Mucosa of descending colon (tissue), 3 donors: ENCODE results near the gene RPS21. TPM values are rescaled to one million over a fixed set of nuclear protein-coding genes. Genes with fewer than 3 reads are reported as not detected.

ENCODE experiments used
- ATAC-seq: fragments of 200-7000 bp; cut with Tn5 transposase; one replicate; pipeline ENCODE4 v1.9.1; 2020; ENCODE audit warnings: mild to moderate bottlenecking, moderate library complexity
- DNase-seq, 3 donors: peaks; one replicate each; pipeline ENCODE4 v3.0.0-alpha.2; 2020
- H3K36me3 ChIP-seq: fragments of 200-600 bp; one replicate; pipeline ENCODE4 v1.8.0; 2021; ENCODE audit warnings: low read depth, mild to moderate bottlenecking
- H3K4me1 ChIP-seq: fragments of 200-600 bp; one replicate; pipeline ENCODE4 v1.8.0; 2021; ENCODE audit warnings: low read depth, mild to moderate bottlenecking
- H3K4me3 ChIP-seq: fragments of 200-600 bp; one replicate; pipeline ENCODE4 v1.8.0; 2021; ENCODE audit warnings: mild to moderate bottlenecking
- H3K9me3 ChIP-seq: fragments of 200-600 bp; one replicate; pipeline ENCODE4 v1.8.0; 2021; ENCODE audit warnings: mild to moderate bottlenecking
- CTCF ChIP-seq: fragments of 200-600 bp; IDR thresholded peaks from one replicate; pipeline ENCODE4 v1.8.0; 2022; ENCODE audit warnings: antibody characterized with exemption, mild to moderate bottlenecking
- intact Hi-C, 2 donors: fragments of 100-400 bp; cut with DNase I in 1 of 2; cut with micrococcal nuclease in 1 of 2; formaldehyde crosslinking; loops; one replicate each; pipeline versions ENCODE4 v1.11.0 to v1.11.1; 2022; cut with DNase I, micrococcal nuclease
- total RNA-seq, 3 donors: library from RNA; stranded (reverse); fragmentation: NEBNext Ultra II Directional in 2 of 3; extraction: Animal tissue kit (Norgen Biotek cat#: 25700) in 2 of 3; gene quantifications; one replicate each; pipeline versions ENCODE4 v1.2.1 to v1.2.4, GENCODE V29; 2021 to 2023
- donor health status: DM: no; HTN: no; CAD: no; lungs with moderate emphysema.
- donor health status: DM: no; HTN: no; CAD: no.
- donor health status: DM: no; HTN: yes; CAD: no.

Gene RPS21
- total RNA-seq, 3 donors from 2014 or later: 1,171 to 1,284 (median 1,191) TPM

DNA sequence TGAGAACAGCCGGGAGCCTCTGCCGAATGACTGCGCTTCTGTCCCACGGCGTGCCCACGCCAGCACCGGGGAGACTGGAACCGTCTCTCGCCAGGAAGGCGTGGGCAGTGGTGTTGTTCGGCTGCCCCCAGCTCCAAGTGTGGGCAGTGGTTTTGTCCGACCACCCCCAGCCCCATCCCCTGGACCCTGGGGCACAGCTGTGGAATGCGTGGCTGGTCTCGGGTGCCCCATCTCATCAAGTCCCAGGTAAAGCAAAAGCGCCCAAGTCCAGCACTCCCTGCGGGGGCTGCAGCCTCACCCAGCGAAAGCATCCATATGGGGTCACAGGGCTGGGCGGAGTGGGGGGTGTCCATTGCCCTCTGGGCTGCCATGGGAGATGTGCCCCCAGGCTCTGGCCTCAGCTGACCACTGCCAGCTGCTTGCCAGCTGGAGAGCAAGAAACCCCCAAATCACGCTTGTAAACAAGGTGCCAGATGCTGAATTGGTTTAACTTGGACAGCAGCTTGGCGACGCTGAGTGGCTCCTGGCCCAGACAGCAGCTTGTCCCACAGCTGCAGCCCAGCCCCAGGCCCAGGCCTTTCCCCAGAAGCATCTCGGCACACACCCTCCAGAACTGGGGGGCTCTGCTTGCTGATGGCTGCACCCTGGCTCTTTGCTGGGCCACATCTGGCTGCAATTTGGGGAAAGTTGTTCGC, 15.7 kb downstream of the RPS21 start:
- Histone ChIP-seq H3K4me3 (no peak overlapping the region), H3K4me1 (peaks cover 17% of the 10 kb centered on the region), H3K36me3 (no peaks in the 10 kb centered on the region), H3K9me3 (no peaks in the 10 kb centered on the region)
- TF ChIP-seq CTCF: no peak
- no peak for DNase-seq
- intact Hi-C loops: no loop called here
- ATAC-seq: no peak

- intact Hi-C loops: no loop called here
- TF ChIP-seq CTCF: no peak
- H3K4me1 ChIP-seq: peaks cover 23% of the 10 kb centered on the region
- H3K9me3 ChIP-seq: no peaks in the 10 kb centered on the region
- ATAC-seq (no peak), DNase-seq (no peak)
- H3K36me3 ChIP-seq: no peaks in the 10 kb centered on the region
- no peak overlapping the region for H3K4me3 ChIP-seq
Measured at GRCh38 chr20:62403331-62403730, 16.4 kb downstream of the RPS21 start.

- Histone ChIP-seq H3K9me3 (no peaks in the 10 kb centered on the region), H3K4me3 (no peak overlapping the region), H3K36me3 (no peaks in the 10 kb centered on the region), H3K4me1 (peaks cover 26% of the 10 kb centered on the region)
- ATAC-seq: no peak
- intact Hi-C loops: no loop called here
- no peak for TF ChIP-seq CTCF
- no peak for DNase-seq
Measured at GRCh38 chr20:62404112-62404665, 17.3 kb downstream of the RPS21 start.

DNA sequence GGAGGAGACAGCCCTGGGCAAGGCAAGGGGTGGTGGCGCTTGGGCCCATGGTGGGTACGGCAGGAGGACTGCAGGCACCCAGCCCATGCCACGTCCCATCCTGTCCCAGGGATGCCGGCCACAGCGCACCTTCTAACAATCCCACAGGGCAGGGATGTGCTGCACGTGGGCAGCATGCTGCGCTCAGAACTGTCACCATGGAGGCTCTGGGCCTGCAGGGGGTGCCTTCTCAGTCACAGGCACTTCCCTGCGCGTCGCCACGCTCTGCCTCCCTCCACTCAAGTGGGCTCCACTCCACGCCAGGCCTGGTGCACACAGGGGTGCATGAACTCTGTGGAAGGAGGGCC, 17.8 kb downstream of the RPS21 start:
- peaks cover 32% of the 10 kb centered on the region for H3K4me1 ChIP-seq
- H3K9me3 ChIP-seq: no peaks in the 10 kb centered on the region
- no peak for TF ChIP-seq CTCF
- H3K4me3 ChIP-seq: no peak overlapping the region
- DNase-seq: no peak
- ATAC-seq: no peak
- intact Hi-C loops: no loop called here
- no peaks in the 10 kb centered on the region for H3K36me3 ChIP-seq

DNA sequence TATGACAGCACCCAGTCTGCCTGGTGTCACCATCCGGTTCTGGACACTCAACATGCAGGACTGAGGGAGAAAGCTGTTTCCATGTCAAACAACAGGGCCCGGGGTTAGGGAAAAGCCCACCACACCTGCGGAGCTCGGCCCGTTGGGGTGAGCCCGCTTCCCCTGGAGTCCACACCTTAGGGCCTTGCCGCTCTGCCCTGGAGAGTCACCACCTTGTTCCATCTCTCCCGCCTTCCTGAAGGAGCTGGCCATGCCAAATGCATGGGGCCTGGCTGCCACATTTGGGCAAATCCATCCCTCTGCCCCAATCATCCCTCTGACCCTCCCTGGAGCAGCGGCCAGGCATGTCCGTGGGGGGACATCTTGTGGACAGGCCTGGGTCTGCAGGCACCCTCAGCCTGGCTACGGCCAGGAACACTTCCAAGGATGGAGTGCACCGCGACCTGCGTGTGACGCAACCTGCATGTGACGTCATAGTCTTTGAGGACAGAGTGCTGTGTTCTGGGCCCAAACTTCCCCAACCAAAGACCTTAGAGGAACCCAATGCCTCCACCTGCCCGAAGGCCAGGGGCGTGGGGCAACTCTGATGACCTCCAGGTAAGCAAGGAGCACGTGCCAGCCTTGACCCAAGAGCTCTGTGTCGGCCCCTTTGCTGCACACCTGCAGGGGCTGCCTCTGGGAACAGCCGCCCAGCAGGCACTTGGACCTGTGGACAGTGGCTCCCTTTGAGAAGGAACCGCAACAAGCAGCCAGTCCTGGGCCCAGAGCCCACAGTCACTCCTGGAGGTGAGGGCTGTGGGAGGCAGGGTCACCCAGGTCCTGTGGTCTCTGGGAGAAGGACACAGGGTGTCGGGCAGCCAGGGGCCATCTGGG, 18.4 kb downstream of the RPS21 start:
- no peaks in the 10 kb centered on the region for H3K36me3 ChIP-seq
- peaks cover 38% of the 10 kb centered on the region for H3K4me1 ChIP-seq
- intact Hi-C loops: no loop called here
- ATAC-seq (no peak), DNase-seq (no peak)
- no peak overlapping the region for H3K4me3 ChIP-seq
- H3K9me3 ChIP-seq: no peaks in the 10 kb centered on the region
- no peak for TF ChIP-seq CTCF
